ENCODE data around the gene USP34. TPM values are rescaled to one million over a fixed set of nuclear protein-coding genes. Genes with fewer than 3 reads are reported as not detected.

Gene USP34
- total and polyA plus RNA-seq, 2 of the 4 experiments (the other 2 are of a cell fraction): 34.7 to 128 TPM

GRCh38 chr2:61145990-61146389 lies 324.9 kb downstream of the USP34 start:
- ATAC-seq (ENCODE audit: low read depth) (no peak), DNase-seq (no peak)
- CTCF ChIA-PET: no interaction called here
- Histone ChIP-seq H3K79me1 (ENCODE audit: low read depth in 1 of 2, low read length in 2 of 2) (peaks cover 7 to 16% of the 10 kb centered on the region in 2 experiments), H3K14ac (replicated peaks; ENCODE audit: low read depth, low read length) (0 out of 2 replicates have a peak overlapping the region, but pooled peaks have one; percentile 19), H3K4me1 (ENCODE audit: control insufficient read depth, insufficient read depth, low read length) (no peaks in the 10 kb centered on the region), H2AFZ (replicated peaks; ENCODE audit: low read length, poor library complexity) (no peak overlapping the region), H3K27ac (ENCODE audit: insufficient read depth, low read length) (no peak overlapping the region), H3K9me1 (ENCODE audit: insufficient read depth, low read length) (no peaks in the 10 kb centered on the region; the same call in 1 of the 2 replicates), H2BK20ac (ENCODE audit: low read depth, low read length) (no peak overlapping the region), H4K5ac (ENCODE audit: low read depth, low read length) (no peak overlapping the region), H2BK15ac (ENCODE audit: low read depth, low read length) (no peak overlapping the region), H2AK5ac (ENCODE audit: low read depth, low read length) (no peak overlapping the region), H3K18ac (ENCODE audit: low read depth, low read length) (no peak overlapping the region), H3K36me3 (ENCODE audit: control insufficient read depth, insufficient read depth, low read length) (peaks cover 18% of the 10 kb centered on the region), H4K8ac (ENCODE audit: low read depth in 2 of 2, low read length in 2 of 2) (peak overlapping the region; percentile 2 to 81; a peak in 2 of 4 replicates), H4K91ac (ENCODE audit: insufficient read depth, low read depth, low read length) (no peak overlapping the region), H3K9ac (ENCODE audit: low read depth, low read length) (no peak overlapping the region), H2AK9ac (replicated peaks; ENCODE audit: low read depth, low read length, poor library complexity) (no peak overlapping the region), H3K27me3 (ENCODE audit: control insufficient read depth, insufficient read depth, low read length) (no peaks in the 10 kb centered on the region), H2BK5ac (ENCODE audit: low read depth, low read length, poor library complexity, severe bottlenecking) (no peak overlapping the region), H3K4me2 (ENCODE audit: low read depth, low read length) (no peak overlapping the region; the same call in 1 of the 2 replicates), H3K4ac (ENCODE audit: low read depth, low read length) (no peak overlapping the region), H3K9me3 (ENCODE audit: control insufficient read depth, insufficient read depth, low read length) (no peaks in the 10 kb centered on the region), H3K4me3 (ENCODE audit: insufficient read depth, low read depth, low read length) (no peak overlapping the region), H2BK120ac (ENCODE audit: low read depth, low read length) (no peak overlapping the region), H3K23ac (ENCODE audit: low read depth, low read length) (no peak overlapping the region), H3K56ac (ENCODE audit: extremely low read depth, insufficient read depth, low read length) (no peak overlapping the region), H4K20me1 (ENCODE audit: insufficient read depth, low read length) (no peaks in the 10 kb centered on the region)
- dilution Hi-C loops (cut with HindIII; ENCODE audit: low sequenced_read_pairs, unreplicated experiment) (no loop called here), intact Hi-C loops (cut with micrococcal nuclease) (no loop called here), in situ Hi-C loops (cut with MboI; ENCODE audit: low sequenced_read_pairs) (no loop called here)
- no CpG with 5 or more reads among the region's 2 CpGs for WGBS, 2 experiments (ENCODE audit: extremely low coverage in 2 of 2, insufficient read length in 1 of 2)
- TSS peak; percentile 35 for BruUV-seq (replicated peaks)
- TF ChIP-seq MXI1 (IDR thresholded peaks at IDR 0.05; ENCODE audit: borderline replicate concordance, low read depth, low read length): no peak
- no peak for TF ChIP-seq CHD1 (IDR thresholded peaks at IDR 0.05; ENCODE audit: low read depth, low read length)
- no peak for TF ChIP-seq POLR2A (IDR thresholded peaks at IDR 0.05; ENCODE audit: low read depth, low read length)
- TF ChIP-seq USF2 (IDR thresholded peaks at IDR 0.05; ENCODE audit: low read depth, low read length): no peak
- no peak for TF ChIP-seq RCOR1 (IDR thresholded peaks at IDR 0.05; ENCODE audit: insufficient replicate concordance, low read length)
- no peak for TF ChIP-seq CEBPB (IDR thresholded peaks at IDR 0.05; ENCODE audit: low read depth, low read length)
- no peak for TF ChIP-seq BHLHE40 (IDR thresholded peaks at IDR 0.05; ENCODE audit: low read depth, low read length)
- no peak for TF ChIP-seq NFE2L2 (IDR thresholded peaks at IDR 0.05; ENCODE audit: low read depth, low read length)
- no peak for TF ChIP-seq ELK1 (IDR thresholded peaks at IDR 0.05; ENCODE audit: borderline replicate concordance, low read depth, low read length)
- no peak for TF ChIP-seq RFX5 (IDR thresholded peaks at IDR 0.05; ENCODE audit: low read depth, low read length)
- TF ChIP-seq MAZ (IDR thresholded peaks at IDR 0.05; ENCODE audit: borderline replicate concordance, low read depth, low read length): no peak
- no peak for TF ChIP-seq CTCF (conservative IDR thresholded peaks at IDR 0.05; ENCODE audit: low read depth, low read length)
- no peak for TF ChIP-seq RAD21 (IDR thresholded peaks at IDR 0.05; ENCODE audit: low read length)
- no peak for TF ChIP-seq FOS (IDR thresholded peaks at IDR 0.05; ENCODE audit: low read depth, low read length)
- no peak for TF ChIP-seq SMC3 (IDR thresholded peaks at IDR 0.05; ENCODE audit: low read depth, low read length)
- no peak for TF ChIP-seq MAFK (IDR thresholded peaks at IDR 0.05; ENCODE audit: low read depth, low read length)
- POLR2A ChIA-PET (ENCODE audit: unreplicated experiment): no interaction called here

Measured in IMR-90 (cell line).